ENCODE results near the gene LTF. TPM values are rescaled to one million over a fixed set of nuclear protein-coding genes. Genes with fewer than 3 reads are reported as not detected.

The LTF gene
- polyA plus RNA-seq, 1 donor from 2014 or later = not detected

GRCh38 chr3:46491089-46492070 is 26.7 kb upstream of the LTF start:
- Histone ChIP-seq H3K9me2 (ENCODE audit: insufficient read depth, low read length) (no peaks in the 10 kb centered on the region), H3K9ac (ENCODE audit: low read length) (no peak overlapping the region), H3K79me2 (replicated peaks; ENCODE audit: insufficient read depth, low read length) (no peaks in the 10 kb centered on the region), H2AFZ (ENCODE audit: low read depth, low read length) (no peak overlapping the region), H3K4me3 (ENCODE audit: low read length) (no peak overlapping the region), H3K27ac (ENCODE audit: low read length) (no peak overlapping the region), H3K36me3 (ENCODE audit: insufficient read depth, low read length) (no peaks in the 10 kb centered on the region), H3K4me2 (ENCODE audit: low read length) (no peak overlapping the region), H3K27me3 (ENCODE audit: insufficient read depth, low read depth, low read length) (no peaks in the 10 kb centered on the region), H4K20me1 (ENCODE audit: insufficient read depth) (no peaks in the 10 kb centered on the region), H3K9me3 (ENCODE audit: low read length) (no peaks in the 10 kb centered on the region), H3F3A (ENCODE audit: insufficient read depth, low read length, poor library complexity, severe bottlenecking) (no peaks in the 10 kb centered on the region)
- TF ChIP-seq EZH2 (IDR thresholded peaks at IDR 0.05; ENCODE audit: borderline replicate concordance, insufficient read depth, low read length, poor library complexity, severe bottlenecking) (no peak), REST (IDR thresholded peaks at IDR 0.05; ENCODE audit: borderline replicate concordance) (no peak), MXI1 (conservative IDR thresholded peaks at IDR 0.05; ENCODE audit: poor library complexity, severe bottlenecking) (no peak), RAD21 (conservative IDR thresholded peaks at IDR 0.05) (no peak), EP300 (conservative IDR thresholded peaks at IDR 0.05; ENCODE audit: poor library complexity, severe bottlenecking) (no peak), SMC3 (conservative IDR thresholded peaks at IDR 0.05; ENCODE audit: poor library complexity) (no peak), CTCF (IDR thresholded peaks at IDR 0.05; ENCODE audit: poor library complexity, severe bottlenecking) (no peak), POLR2AphosphoS5 (IDR thresholded peaks at IDR 0.05) (no peak), TAF1 (IDR thresholded peaks at IDR 0.05; ENCODE audit: low read depth) (no peak)

- no peaks in the 10 kb centered on the region for H3F3A ChIP-seq (ENCODE audit: insufficient read depth, low read length, poor library complexity, severe bottlenecking)
- no peak overlapping the region for H3K27ac ChIP-seq (ENCODE audit: low read length)
- H2AFZ ChIP-seq (ENCODE audit: low read depth, low read length) = no peak overlapping the region
- no peak overlapping the region for H3K9ac ChIP-seq (ENCODE audit: low read length)
- H3K4me2 ChIP-seq (ENCODE audit: low read length) = no peak overlapping the region
- H4K20me1 ChIP-seq (ENCODE audit: insufficient read depth) = no peaks in the 10 kb centered on the region
- no peaks in the 10 kb centered on the region for H3K9me2 ChIP-seq (ENCODE audit: insufficient read depth, low read length)
- no peaks in the 10 kb centered on the region for H3K9me3 ChIP-seq (ENCODE audit: low read length)
- no peak overlapping the region for H3K4me3 ChIP-seq (ENCODE audit: low read length)
- no peaks in the 10 kb centered on the region for H3K36me3 ChIP-seq (ENCODE audit: insufficient read depth, low read length)
- no peaks in the 10 kb centered on the region for H3K79me2 ChIP-seq (replicated peaks; ENCODE audit: insufficient read depth, low read length)
- TF ChIP-seq REST (IDR thresholded peaks at IDR 0.05; ENCODE audit: borderline replicate concordance) = no peak
- TF ChIP-seq POLR2AphosphoS5 (IDR thresholded peaks at IDR 0.05) = no peak
- no peak for TF ChIP-seq RAD21 (conservative IDR thresholded peaks at IDR 0.05)
- TF ChIP-seq MXI1 (conservative IDR thresholded peaks at IDR 0.05; ENCODE audit: poor library complexity, severe bottlenecking) = no peak
- no peak for TF ChIP-seq SMC3 (conservative IDR thresholded peaks at IDR 0.05; ENCODE audit: poor library complexity)
- no peak for TF ChIP-seq TAF1 (IDR thresholded peaks at IDR 0.05; ENCODE audit: low read depth)
- TF ChIP-seq EZH2 (IDR thresholded peaks at IDR 0.05; ENCODE audit: borderline replicate concordance, insufficient read depth, low read length, poor library complexity, severe bottlenecking) = no peak
- TF ChIP-seq EP300 (conservative IDR thresholded peaks at IDR 0.05; ENCODE audit: poor library complexity, severe bottlenecking) = no peak
- TF ChIP-seq CTCF (IDR thresholded peaks at IDR 0.05; ENCODE audit: poor library complexity, severe bottlenecking) = no peak
- no peaks in the 10 kb centered on the region for H3K27me3 ChIP-seq (ENCODE audit: insufficient read depth, low read depth, low read length)
These were observed 25.8 kb upstream of the LTF start for GRCh38 chr3:46490338-46491084.
